Natural killer cell treated with Interleukin-12 subunit alpha and Interleukin-12 subunit beta and Interleukin-15 and Interleukin-18, amount 100 ng/mL, for 72 hours (primary cell): ENCODE results near the gene CLASRP. TPM values are rescaled to one million over a fixed set of nuclear protein-coding genes. Genes with fewer than 3 reads are reported as not detected.
A peak's percentile ranks its signal among the peaks of the same experiment; 100 is the strongest.

Experiments used
- ATAC-seq, 2 donors: fragments of 150-1000 bp; cut with Tn5 transposase in 1 of 2; sonication (Bioruptor Pico), chemical (Tn5 transposase) in 1 of 2; 2 replicates each; pipeline ENCODE4 v1.10.0; 2021
- DNase-seq: peaks from one replicate; pipeline ENCODE4 v3.0.0; 2022; ENCODE audit warnings: low spot score
- H3K27ac Mint-ChIP-seq, 2 donors: 1 replicate in 1 of 2; 2 replicates in 1 of 2; pipeline ENCODE4 v1.8.0; 2022; ENCODE audit warnings: mixed read lengths in 2 of 2, mild to moderate bottlenecking in 1 of 2, moderate library complexity in 1 of 2
- H3K27me3 Mint-ChIP-seq, 2 donors: 1 replicate in 1 of 2; 2 replicates in 1 of 2; pipeline ENCODE4 v1.8.0; 2022; ENCODE audit warnings: mixed read lengths in 2 of 2
- H3K36me3 Mint-ChIP-seq: one replicate; pipeline ENCODE4 v1.8.0; 2022; ENCODE audit warnings: mixed read lengths
- H3K4me1 Mint-ChIP-seq, 2 donors: 1 replicate in 1 of 2; 2 replicates in 1 of 2; pipeline ENCODE4 v1.8.0; 2022; ENCODE audit warnings: low read depth in 2 of 2, mixed read lengths in 2 of 2, mild to moderate bottlenecking in 1 of 2
- H3K4me3 Mint-ChIP-seq: one replicate; pipeline ENCODE4 v1.8.0; 2022; ENCODE audit warnings: mixed read lengths
- H3K9me3 Mint-ChIP-seq: 2 replicates; pipeline ENCODE4 v1.8.0; 2022; ENCODE audit warnings: mixed read lengths
- total RNA-seq, 2 donors: library from RNA; stranded (reverse); gene quantifications; one replicate each; pipeline ENCODE4 v1.2.3, GENCODE V29; 2022

CLASRP gene
- total RNA-seq, 2 donors from 2014 or later, result 84.1 to 147 TPM

GRCh38 chr19:45092747-45093678 is 54.2 kb downstream of the CLASRP start, which contains the start of gene PPP1R37:
PPP1R37 (plus strand) TSS chr19:45093179; CDS start chr19:45093326, 147 bp downstream.
- Mint-ChIP-seq H3K27me3 (no peaks in the 10 kb centered on the region), H3K36me3 (peaks cover 6% of the 10 kb centered on the region), H3K4me1 (peaks cover 58 to 60% of the 10 kb centered on the region in 2 donors), H3K4me3 (peak within 1 kb of the TSS; percentile 89), H3K27ac (peak within 1 kb of the TSS; percentile 96 to 98), H3K9me3 (no peaks in the 10 kb centered on the region)
- ATAC-seq, result peak; percentile 83 to 86
- peak; percentile 93 for DNase-seq

GRCh38 chr19:45094137-45094536 is 55.3 kb downstream of the CLASRP start:
- Mint-ChIP-seq H3K4me1 (peaks cover 56 to 60% of the 10 kb centered on the region in 2 donors), H3K27me3 (no peaks in the 10 kb centered on the region), H3K36me3 (peaks cover 6% of the 10 kb centered on the region), H3K9me3 (no peaks in the 10 kb centered on the region), H3K4me3 (peak overlapping the region; percentile 89), H3K27ac (peak overlapping the region; percentile 29 to 96)
- no peak for DNase-seq
- no peak for ATAC-seq

- Mint-ChIP-seq H3K4me1 (peaks cover 59 to 63% of the 10 kb centered on the region in 2 donors), H3K27me3 (no peaks in the 10 kb centered on the region), H3K27ac (peak overlapping the region in 1 of 2 donors; percentile 29), H3K36me3 (peaks cover 6% of the 10 kb centered on the region), H3K4me3 (peak overlapping the region; percentile 89), H3K9me3 (no peaks in the 10 kb centered on the region)
- ATAC-seq (no peak), DNase-seq (no peak)
Measured at GRCh38 chr19:45094707-45095106, 55.9 kb downstream of the CLASRP start.

GRCh38 chr19:45095496-45096413 is 56.9 kb downstream of the CLASRP start:
- Mint-ChIP-seq H3K9me3 (no peaks in the 10 kb centered on the region), H3K27me3 (no peaks in the 10 kb centered on the region), H3K4me3 (no peak overlapping the region), H3K27ac (peak overlapping the region in 1 of 2 donors; percentile 65), H3K36me3 (peaks cover 6% of the 10 kb centered on the region), H3K4me1 (peaks cover 64% of the 10 kb centered on the region in 2 donors)
- no peak for DNase-seq
- ATAC-seq, result no peak

- H3K4me1 Mint-ChIP-seq, result peaks cover 60 to 62% of the 10 kb centered on the region in 2 donors
- peak overlapping the region; percentile 9 for H3K4me3 Mint-ChIP-seq
- DNase-seq, result no peak
- H3K27me3 Mint-ChIP-seq, result no peaks in the 10 kb centered on the region
- no peak for ATAC-seq
- peak overlapping the region in 1 of 2 donors; percentile 65 for H3K27ac Mint-ChIP-seq
- no peaks in the 10 kb centered on the region for H3K9me3 Mint-ChIP-seq
- no peaks in the 10 kb centered on the region for H3K36me3 Mint-ChIP-seq
Measured at GRCh38 chr19:45096700-45097099, 57.9 kb downstream of the CLASRP start.

GRCh38 chr19:45097450-45097775 is 58.6 kb downstream of the CLASRP start:
- Mint-ChIP-seq H3K4me3 (no peak overlapping the region), H3K36me3 (no peaks in the 10 kb centered on the region), H3K9me3 (no peaks in the 10 kb centered on the region), H3K27me3 (no peaks in the 10 kb centered on the region), H3K4me1 (peaks cover 55 to 59% of the 10 kb centered on the region in 2 donors), H3K27ac (no peak overlapping the region)
- ATAC-seq (no peak), DNase-seq (no peak)

- no peak for ATAC-seq
- H3K36me3 Mint-ChIP-seq, result no peaks in the 10 kb centered on the region
- DNase-seq, result no peak
- H3K27me3 Mint-ChIP-seq, result no peaks in the 10 kb centered on the region
- H3K27ac Mint-ChIP-seq, result no peak overlapping the region
- H3K9me3 Mint-ChIP-seq, result no peaks in the 10 kb centered on the region
- H3K4me1 Mint-ChIP-seq, result peaks cover 55% of the 10 kb centered on the region in 2 donors
- no peak overlapping the region for H3K4me3 Mint-ChIP-seq
Measured at GRCh38 chr19:45097776-45098520, 59.1 kb downstream of the CLASRP start.

GRCh38 chr19:45098521-45099466 is 59.9 kb downstream of the CLASRP start:
- no peak for ATAC-seq
- H3K36me3 Mint-ChIP-seq, result no peaks in the 10 kb centered on the region
- no peak overlapping the region for H3K27ac Mint-ChIP-seq
- H3K4me3 Mint-ChIP-seq, result no peak overlapping the region
- H3K4me1 Mint-ChIP-seq, result peaks cover 50 to 55% of the 10 kb centered on the region in 2 donors
- DNase-seq, result no peak
- H3K27me3 Mint-ChIP-seq, result no peaks in the 10 kb centered on the region
- no peaks in the 10 kb centered on the region for H3K9me3 Mint-ChIP-seq

- ATAC-seq (no peak), DNase-seq (no peak)
- Mint-ChIP-seq H3K9me3 (no peaks in the 10 kb centered on the region), H3K27ac (no peak overlapping the region), H3K36me3 (no peaks in the 10 kb centered on the region), H3K4me3 (no peak overlapping the region), H3K4me1 (peaks cover 50 to 55% of the 10 kb centered on the region in 2 donors), H3K27me3 (no peaks in the 10 kb centered on the region)
Measured at GRCh38 chr19:45099467-45100191, 60.8 kb downstream of the CLASRP start.

- no peak for ATAC-seq
- no peak for DNase-seq
- H3K36me3 Mint-ChIP-seq, result no peaks in the 10 kb centered on the region
- no peaks in the 10 kb centered on the region for H3K9me3 Mint-ChIP-seq
- H3K27ac Mint-ChIP-seq, result no peak overlapping the region
- H3K4me1 Mint-ChIP-seq, result peaks cover 50 to 57% of the 10 kb centered on the region in 2 donors
- H3K27me3 Mint-ChIP-seq, result no peaks in the 10 kb centered on the region
- H3K4me3 Mint-ChIP-seq, result no peak overlapping the region
Measured at GRCh38 chr19:45100201-45100600, 61.4 kb downstream of the CLASRP start.

- no peaks in the 10 kb centered on the region for H3K27me3 Mint-ChIP-seq
- no peak for ATAC-seq
- no peaks in the 10 kb centered on the region for H3K36me3 Mint-ChIP-seq
- H3K4me3 Mint-ChIP-seq, result no peak overlapping the region
- no peak overlapping the region for H3K27ac Mint-ChIP-seq
- no peaks in the 10 kb centered on the region for H3K9me3 Mint-ChIP-seq
- H3K4me1 Mint-ChIP-seq, result peaks cover 48 to 59% of the 10 kb centered on the region in 2 donors
- DNase-seq, result no peak
Measured at GRCh38 chr19:45100846-45101252, 62.0 kb downstream of the CLASRP start.

GRCh38 chr19:45101806-45102205 is 63.0 kb downstream of the CLASRP start:
- Mint-ChIP-seq H3K27ac (no peak overlapping the region), H3K27me3 (no peaks in the 10 kb centered on the region), H3K4me3 (no peak overlapping the region), H3K4me1 (peaks cover 38 to 49% of the 10 kb centered on the region in 2 donors), H3K9me3 (no peaks in the 10 kb centered on the region), H3K36me3 (no peaks in the 10 kb centered on the region)
- no peak for ATAC-seq
- no peak for DNase-seq
